HG03159 (cell line): ENCODE data around the gene PCDHB11.
"Not testable (repeated sequence)": the region's sequence is repeated elsewhere in the genome, so short reads cannot be mapped to it uniquely, and the experiment has no call there.

Experiments used
- ATAC-seq: cut with Tn5 transposase; IDR thresholded peaks from one replicate; pipeline ENCODE4 v1.9.1; 2021; ENCODE audit warnings: mild to moderate bottlenecking, moderate library complexity; ENCODE audit not compliant: unreplicated experiment

The PCDHB11 gene

DNA sequence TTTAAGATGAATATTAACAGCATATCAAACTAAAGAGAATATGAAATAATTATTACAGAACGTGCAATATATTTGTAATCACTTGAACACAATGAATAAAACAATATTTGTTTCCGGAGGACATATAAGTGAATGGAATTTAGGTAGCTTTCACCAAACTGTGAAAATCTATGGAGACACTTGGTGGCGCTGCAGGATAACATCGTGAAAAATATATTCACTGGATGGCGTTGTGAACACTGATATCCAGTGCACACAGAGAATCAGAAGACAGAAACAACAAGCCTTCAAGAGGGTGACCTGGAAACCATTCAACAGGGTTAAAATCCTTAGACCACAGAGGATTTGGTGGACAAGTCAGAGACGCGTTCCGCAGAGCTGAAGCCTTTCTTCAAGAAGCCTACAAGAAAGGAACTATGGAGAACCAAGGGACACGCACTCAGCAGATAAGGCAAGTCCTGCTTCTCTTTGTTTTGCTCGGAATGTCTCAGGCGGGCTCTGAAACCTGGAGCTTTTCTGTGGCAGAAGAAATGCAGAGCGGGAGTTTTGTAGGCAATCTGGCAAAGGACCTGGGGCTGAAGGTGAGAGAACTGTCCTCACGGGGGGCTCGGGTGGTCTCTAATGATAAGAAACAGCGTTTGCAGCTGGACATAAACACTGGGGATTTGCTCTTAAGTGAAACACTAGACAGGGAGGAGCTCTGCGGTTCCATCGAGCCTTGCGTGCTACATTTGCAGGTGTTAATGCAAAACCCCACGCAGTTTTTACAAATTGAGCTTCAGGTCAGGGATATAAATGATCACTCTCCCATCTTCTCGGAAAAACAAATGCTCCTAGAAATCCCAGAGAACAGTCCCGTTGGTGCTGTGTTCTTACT, at the start of gene PCDHB11:
TSS of gene PCDHB11 (plus strand) at position 269 of the 877 bp plus-strand sequence. CDS start at position 417, 148 bp downstream.
- no peak for ATAC-seq

DNA sequence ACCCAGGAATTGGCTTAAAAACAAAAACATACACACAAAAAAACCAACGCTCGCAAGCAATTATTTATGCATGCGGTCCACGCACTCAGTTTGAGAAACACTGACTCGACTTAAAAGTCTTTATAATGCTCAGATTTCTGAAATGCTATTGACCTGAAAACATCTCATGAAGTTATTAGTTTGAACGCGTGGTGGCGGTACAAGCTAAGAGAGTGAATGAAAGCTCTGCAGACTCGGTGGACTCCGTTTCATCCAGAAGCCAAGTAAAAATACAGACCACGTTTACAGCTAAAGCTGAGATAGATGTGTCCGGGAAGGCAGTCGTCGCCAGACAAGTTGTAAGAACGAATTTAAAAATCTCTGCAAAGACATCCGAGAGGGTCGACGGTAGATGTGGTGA, 49.6 kb upstream of the PCDHB11 start, which contains the start of gene PCDHB6:
TSS of gene PCDHB6 (plus strand) at position 246 of the 400 bp plus-strand sequence. CDS start 201 bp downstream, outside the sequence.
- no peak for ATAC-seq

GRCh38 chr5:141150224-141150992, 49.0 kb upstream of the PCDHB11 start:
- ATAC-seq, result no peak

- ATAC-seq, result no peak
These were observed 48.5 kb upstream of the PCDHB11 start for GRCh38 chr5:141150993-141151325.

DNA sequence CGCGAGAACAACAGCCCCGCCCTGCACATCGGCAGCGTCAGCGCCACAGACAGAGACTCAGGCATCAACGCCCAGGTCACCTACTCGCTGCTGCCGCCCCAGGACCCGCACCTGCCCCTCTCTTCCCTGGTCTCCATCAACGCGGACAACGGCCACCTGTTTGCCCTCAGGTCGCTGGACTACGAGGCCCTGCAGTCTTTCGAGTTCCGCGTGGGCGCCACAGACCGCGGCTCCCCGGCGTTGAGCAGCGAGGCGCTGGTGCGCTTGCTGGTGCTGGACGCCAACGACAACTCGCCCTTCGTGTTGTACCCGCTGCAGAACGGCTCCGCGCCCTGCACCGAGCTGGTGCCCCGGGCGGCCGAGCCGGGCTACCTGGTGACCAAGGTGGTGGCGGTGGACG, 47.8 kb upstream of the PCDHB11 start:
- not testable (repeated sequence) for ATAC-seq

DNA sequence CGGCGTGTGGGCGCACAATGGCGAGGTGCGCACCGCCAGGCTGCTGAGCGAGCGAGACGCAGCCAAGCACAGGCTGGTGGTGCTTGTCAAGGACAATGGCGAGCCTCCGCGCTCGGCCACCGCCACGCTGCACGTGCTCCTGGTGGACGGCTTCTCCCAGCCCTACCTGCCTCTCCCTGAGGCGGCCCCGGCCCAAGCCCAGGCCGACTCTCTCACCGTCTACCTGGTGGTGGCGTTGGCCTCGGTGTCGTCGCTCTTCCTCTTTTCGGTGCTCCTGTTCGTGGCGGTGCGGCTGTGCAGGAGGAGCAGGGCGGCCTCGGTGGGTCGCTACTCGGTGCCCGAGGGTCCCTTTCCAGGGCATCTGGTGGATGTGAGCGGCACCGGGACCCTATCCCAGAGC, 47.3 kb upstream of the PCDHB11 start:
- not testable (repeated sequence) for ATAC-seq

- ATAC-seq, result no peak
These were observed 43.7 kb upstream of the PCDHB11 start for GRCh38 chr5:141155540-141156374.

DNA sequence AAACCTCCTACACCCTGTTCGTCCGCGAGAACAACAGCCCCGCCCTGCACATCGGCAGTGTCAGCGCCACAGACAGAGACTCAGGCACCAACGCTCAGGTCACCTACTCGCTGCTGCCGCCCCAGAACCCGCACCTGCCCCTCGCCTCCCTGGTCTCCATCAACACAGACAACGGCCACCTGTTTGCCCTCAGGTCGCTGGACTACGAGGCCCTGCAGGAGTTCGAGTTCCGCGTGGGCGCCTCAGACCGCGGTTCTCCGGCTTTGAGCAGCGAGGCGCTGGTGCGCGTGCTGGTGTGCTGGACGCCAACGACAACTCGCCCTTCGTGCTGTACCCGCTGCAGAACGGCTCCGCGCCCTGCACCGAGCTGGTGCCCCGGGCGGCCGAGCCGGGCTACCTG, 42.1 kb upstream of the PCDHB11 start:
- ATAC-seq, result not testable (repeated sequence)

DNA sequence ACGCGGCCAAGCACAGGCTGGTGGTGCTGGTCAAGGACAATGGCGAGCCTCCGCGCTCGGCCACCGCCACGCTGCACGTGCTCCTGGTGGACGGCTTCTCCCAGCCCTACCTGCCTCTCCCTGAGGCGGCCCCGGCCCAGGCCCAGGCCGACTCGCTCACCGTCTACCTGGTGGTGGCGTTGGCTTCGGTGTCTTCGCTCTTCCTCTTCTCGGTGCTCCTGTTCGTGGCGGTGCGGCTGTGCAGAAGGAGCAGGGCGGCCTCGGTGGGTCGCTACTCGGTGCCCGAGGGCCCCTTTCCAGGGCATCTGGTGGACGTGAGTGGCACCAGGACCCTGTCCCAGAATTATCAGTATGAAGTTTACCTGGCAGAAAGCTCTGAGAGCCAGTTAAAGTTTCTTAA, 41.5 kb upstream of the PCDHB11 start:
- ATAC-seq, result not testable (repeated sequence)

DNA sequence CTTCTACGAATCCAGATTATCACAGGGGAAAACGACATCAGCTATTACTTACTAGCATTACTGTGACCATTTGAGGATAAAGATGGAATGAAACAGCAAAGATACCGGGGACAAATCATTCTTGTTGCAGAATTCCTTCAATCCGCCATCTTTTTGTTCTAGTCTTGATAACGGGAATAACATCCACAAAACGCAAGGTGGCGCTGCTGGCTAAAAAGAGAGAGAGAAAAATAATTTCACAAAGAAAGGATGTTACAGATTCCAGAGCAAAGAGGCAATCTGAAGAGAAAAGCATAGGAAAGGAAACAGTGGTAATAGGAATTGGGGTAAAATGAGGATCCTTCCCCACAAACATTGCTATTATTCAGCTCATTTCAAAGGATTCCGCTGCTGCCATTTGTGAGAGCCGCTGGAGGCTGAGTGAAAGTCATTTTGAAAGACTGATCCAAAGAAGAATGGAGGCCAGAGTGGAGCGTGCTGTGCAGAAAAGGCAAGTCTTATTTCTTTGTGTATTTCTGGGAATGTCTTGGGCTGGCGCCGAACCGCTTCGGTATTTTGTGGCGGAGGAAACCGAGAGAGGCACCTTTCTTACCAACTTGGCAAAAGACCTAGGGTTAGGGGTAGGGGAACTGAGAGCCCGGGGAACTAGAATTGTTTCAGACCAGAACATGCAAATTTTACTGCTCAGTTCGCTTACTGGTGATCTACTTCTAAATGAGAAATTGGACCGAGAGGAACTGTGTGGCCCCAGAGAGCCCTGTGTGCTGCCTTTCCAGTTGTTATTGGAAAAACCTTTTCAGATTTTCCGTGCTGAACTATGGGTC, 26.8 kb upstream of the PCDHB11 start, which contains the start of gene PCDHB7:
TSS of gene PCDHB7 (plus strand) at position 264 of the 824 bp plus-strand sequence. CDS start at position 456, 192 bp downstream.
- ATAC-seq, result no peak

DNA sequence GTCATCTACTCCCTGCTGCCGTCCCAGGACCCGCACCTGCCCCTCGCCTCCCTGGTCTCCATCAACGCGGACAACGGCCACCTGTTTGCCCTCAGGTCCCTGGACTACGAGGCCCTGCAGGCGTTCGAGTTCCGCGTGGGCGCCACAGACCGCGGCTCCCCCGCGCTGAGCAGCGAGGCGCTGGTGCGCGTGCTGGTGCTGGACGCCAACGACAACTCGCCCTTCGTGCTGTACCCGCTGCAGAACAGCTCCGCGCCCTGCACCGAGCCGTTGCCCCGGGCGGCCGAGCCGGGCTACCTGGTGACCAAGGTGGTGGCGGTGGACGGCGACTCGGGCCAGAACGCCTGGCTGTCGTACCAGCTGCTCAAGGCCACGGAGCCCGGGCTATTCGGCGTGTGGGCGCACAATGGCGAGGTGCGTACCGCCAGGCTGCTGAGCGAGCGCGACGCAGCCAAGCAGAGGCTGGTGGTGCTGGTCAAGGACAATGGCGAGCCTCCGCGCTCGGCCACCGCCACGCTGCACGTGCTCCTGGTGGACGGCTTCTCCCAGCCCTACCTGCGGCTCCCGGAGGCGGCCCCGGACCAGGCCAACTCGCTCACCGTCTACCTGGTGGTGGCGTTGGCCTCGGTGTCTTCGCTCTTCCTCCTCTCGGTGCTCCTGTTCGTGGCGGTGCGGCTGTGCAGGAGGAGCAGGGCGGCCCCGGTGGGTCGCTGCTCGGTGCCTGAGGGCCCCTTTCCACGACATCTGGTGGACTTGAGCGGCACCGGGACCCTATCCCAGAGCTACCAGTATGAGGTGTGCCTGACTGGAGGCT, 24.9 kb upstream of the PCDHB11 start:
- not testable (repeated sequence) for ATAC-seq

GRCh38 chr5:141175933-141176332, 23.5 kb upstream of the PCDHB11 start:
- ATAC-seq, result no peak

GRCh38 chr5:141177577-141178191, 21.7 kb upstream of the PCDHB11 start, which contains the start of gene PCDHB8:
TSS of gene PCDHB8 (plus strand) at chr5:141177790. CDS start at chr5:141178035, 245 bp downstream.
- not testable (repeated sequence) for ATAC-seq

GRCh38 chr5:141179371-141179770, 20.1 kb upstream of the PCDHB11 start:
- not testable (repeated sequence) for ATAC-seq

- not testable (repeated sequence) for ATAC-seq
These were observed 19.6 kb upstream of the PCDHB11 start for GRCh38 chr5:141179876-141180275.

DNA sequence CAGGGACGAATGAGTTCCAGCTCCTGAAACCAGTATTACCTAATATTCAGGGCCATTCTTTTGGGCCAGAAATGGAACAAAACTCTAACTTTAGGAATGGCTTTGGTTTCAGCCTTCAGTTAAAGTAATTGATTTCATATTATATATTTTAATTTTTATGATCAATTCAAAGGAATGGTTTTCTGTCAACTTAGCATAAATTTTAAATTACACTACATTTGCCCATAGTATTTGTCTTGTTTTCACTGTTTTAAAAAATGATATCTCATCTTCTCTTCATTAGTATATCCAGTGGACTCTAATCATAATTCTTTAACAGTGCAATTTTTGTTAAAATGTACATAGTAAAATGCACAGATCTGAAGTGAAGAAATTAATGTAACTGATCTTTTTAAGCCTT, 19.1 kb upstream of the PCDHB11 start:
- no peak for ATAC-seq

GRCh38 chr5:141182248-141182647, 17.2 kb upstream of the PCDHB11 start, which contains the start of gene PCDHB16:
TSS of gene PCDHB16 (plus strand) at chr5:141182387. CDS start at chr5:141182560, 173 bp downstream.
- ATAC-seq, result no peak

- not testable (repeated sequence) for ATAC-seq
These were observed 15.1 kb upstream of the PCDHB11 start for GRCh38 chr5:141184117-141184855.
